ENCODE results near the gene TGIF1. TPM values are rescaled to one million over a fixed set of nuclear protein-coding genes. Genes with fewer than 3 reads are reported as not detected.

The TGIF1 gene
- total and polyA plus RNA-seq, 2 of the 4 experiments (the other 2 are of a cell fraction) = 62.1 to 118 TPM

- dilution Hi-C loops (cut with HindIII; ENCODE audit: low sequenced_read_pairs, unreplicated experiment) = no loop called here
- Histone ChIP-seq H4K91ac (ENCODE audit: insufficient read depth, low read depth, low read length) (no peak overlapping the region), H3K4me2 (ENCODE audit: low read depth, low read length) (peak overlapping the region; percentile 86), H3K9ac (ENCODE audit: low read depth, low read length) (peak overlapping the region; percentile 54; the same call in 1 of the 2 replicates), H2BK120ac (ENCODE audit: low read depth, low read length) (no peak overlapping the region), H2AK9ac (replicated peaks; ENCODE audit: low read depth, low read length, poor library complexity) (peak overlapping the region; percentile 17), H2BK5ac (ENCODE audit: low read depth, low read length, poor library complexity, severe bottlenecking) (no peak overlapping the region), H2AFZ (replicated peaks; ENCODE audit: low read length, poor library complexity) (peak overlapping the region; percentile 83), H2BK15ac (ENCODE audit: low read depth, low read length) (no peak overlapping the region), H3K4ac (ENCODE audit: low read depth, low read length) (no peak overlapping the region), H3K9me1 (ENCODE audit: insufficient read depth, low read length) (no peaks in the 10 kb centered on the region), H4K8ac (ENCODE audit: low read depth in 2 of 2, low read length in 2 of 2) (no peak overlapping the region; a peak in 1 of 4 replicates), H3K56ac (ENCODE audit: extremely low read depth, insufficient read depth, low read length) (no peak overlapping the region), H3K18ac (ENCODE audit: low read depth, low read length) (no peak overlapping the region), H3K4me3 (ENCODE audit: insufficient read depth, low read depth, low read length) (peak overlapping the region; percentile 38), H2AK5ac (ENCODE audit: low read depth, low read length) (no peak overlapping the region), H3K79me1 (ENCODE audit: low read depth in 1 of 2, low read length in 2 of 2) (no peaks in the 10 kb centered on the region), H3K36me3 (ENCODE audit: control insufficient read depth, insufficient read depth, low read length) (no peaks in the 10 kb centered on the region), H2BK20ac (ENCODE audit: low read depth, low read length) (no peak overlapping the region), H3K27me3 (ENCODE audit: control insufficient read depth, insufficient read depth, low read length) (no peaks in the 10 kb centered on the region), H4K5ac (ENCODE audit: low read depth, low read length) (no peak overlapping the region), H3K27ac (ENCODE audit: insufficient read depth, low read length) (no peak overlapping the region), H3K23ac (ENCODE audit: low read depth, low read length) (no peak overlapping the region), H4K20me1 (ENCODE audit: insufficient read depth, low read length) (no peaks in the 10 kb centered on the region), H3K9me3 (ENCODE audit: control insufficient read depth, insufficient read depth, low read length) (no peaks in the 10 kb centered on the region), H3K4me1 (ENCODE audit: control insufficient read depth, insufficient read depth, low read length) (no peaks in the 10 kb centered on the region; the same call in 1 of the 2 replicates), H3K14ac (replicated peaks; ENCODE audit: low read depth, low read length) (no peak overlapping the region)
- ATAC-seq (ENCODE audit: low read depth) (peak; percentile 89), DNase-seq (peak; percentile 39)
- intact Hi-C loops (cut with micrococcal nuclease) = no loop called here
- no TSS peak for BruUV-seq (replicated peaks)
- in situ Hi-C loops (cut with MboI; ENCODE audit: low sequenced_read_pairs) = no loop called here
- WGBS, 2 experiments (ENCODE audit: extremely low coverage in 2 of 2, insufficient read length in 1 of 2) = 17% methylated on average over 40 of the region's 58 CpGs; no CpG with 5 or more reads in 1 of the 2 experiments
- ChIA-PET POLR2A (ENCODE audit: unreplicated experiment) (no interaction called here), CTCF (no interaction called here)
- TF ChIP-seq NFE2L2 (IDR thresholded peaks at IDR 0.05; ENCODE audit: low read depth, low read length) (no peak), MXI1 (IDR thresholded peaks at IDR 0.05; ENCODE audit: borderline replicate concordance, low read depth, low read length) (no peak), FOS (IDR thresholded peaks at IDR 0.05; ENCODE audit: low read depth, low read length) (no peak), ELK1 (IDR thresholded peaks at IDR 0.05; ENCODE audit: borderline replicate concordance, low read depth, low read length) (no peak), POLR2A (IDR thresholded peaks at IDR 0.05; ENCODE audit: low read depth, low read length) (no peak), RAD21 (IDR thresholded peaks at IDR 0.05; ENCODE audit: low read length) (no peak), CTCF (conservative IDR thresholded peaks at IDR 0.05; ENCODE audit: low read depth, low read length) (no peak), USF2 (IDR thresholded peaks at IDR 0.05; ENCODE audit: low read depth, low read length) (no peak), CHD1 (IDR thresholded peaks at IDR 0.05; ENCODE audit: low read depth, low read length) (no peak), SMC3 (IDR thresholded peaks at IDR 0.05; ENCODE audit: low read depth, low read length) (no peak), RCOR1 (IDR thresholded peaks at IDR 0.05; ENCODE audit: insufficient replicate concordance, low read length) (no peak), BHLHE40 (IDR thresholded peaks at IDR 0.05; ENCODE audit: low read depth, low read length) (no peak)
These were observed 48.9 kb downstream of the TGIF1 start for GRCh38 chr18:3498698-3499471.

All from IMR-90 (cell line).